HG03066 (cell line): ENCODE measurements around the gene RPL36A.

Source experiments
- ATAC-seq: cut with Tn5 transposase; IDR thresholded peaks from one replicate; pipeline ENCODE4 v1.9.1; 2021; ENCODE audit warnings: low read depth; ENCODE audit not compliant: unreplicated experiment

The RPL36A gene

GRCh38 chrX:101430457-101431078 lies 39.8 kb downstream of the RPL36A start:
- ATAC-seq, result peak; percentile 97

- no peak for ATAC-seq
These were observed 51.3 kb downstream of the RPL36A start for GRCh38 chrX:101442085-101442484.
